ENCODE results near the gene UNC79. TPM values are rescaled to one million over a fixed set of nuclear protein-coding genes. Genes with fewer than 3 reads are reported as not detected.

The UNC79 gene
- total and polyA plus RNA-seq, 2 donors (not counting 3 experiments of a cell fraction or from before 2014, with no cell fraction given) = not detected

- FAIRE-seq = no peak
- TF ChIP-seq EZH2 (IDR thresholded peaks at IDR 0.05; ENCODE audit: borderline replicate concordance, low read depth, low read length, severe bottlenecking) (no peak), POLR2A (IDR thresholded peaks at IDR 0.05; ENCODE audit: low read depth, low read length) (no peak), GATA2 (IDR thresholded peaks at IDR 0.05; ENCODE audit: insufficient read depth, insufficient read length, low read depth, low read length) (no peak), FOS (IDR thresholded peaks at IDR 0.05; ENCODE audit: borderline replicate concordance, insufficient read depth, low read length) (no peak), JUN (IDR thresholded peaks at IDR 0.05; ENCODE audit: borderline replicate concordance, insufficient read depth, insufficient read length, low read depth) (no peak), POLR2AphosphoS5 (IDR thresholded peaks at IDR 0.05; ENCODE audit: insufficient read depth, low read depth, low read length) (no peak), MYC (IDR thresholded peaks at IDR 0.05; ENCODE audit: low read depth, low read length) (no peak)
- TF ChIP-seq, protein P1, sequence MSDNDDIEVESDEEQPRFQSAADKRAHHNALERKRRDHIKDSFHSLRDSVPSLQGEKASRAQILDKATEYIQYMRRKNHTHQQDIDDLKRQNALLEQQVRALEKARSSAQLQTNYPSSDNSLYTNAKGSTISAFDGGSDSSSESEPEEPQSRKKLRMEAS (IDR thresholded peaks at IDR 0.05; ENCODE audit: insufficient read depth, insufficient read length) = no peak
- TF ChIP-seq, protein P2, sequence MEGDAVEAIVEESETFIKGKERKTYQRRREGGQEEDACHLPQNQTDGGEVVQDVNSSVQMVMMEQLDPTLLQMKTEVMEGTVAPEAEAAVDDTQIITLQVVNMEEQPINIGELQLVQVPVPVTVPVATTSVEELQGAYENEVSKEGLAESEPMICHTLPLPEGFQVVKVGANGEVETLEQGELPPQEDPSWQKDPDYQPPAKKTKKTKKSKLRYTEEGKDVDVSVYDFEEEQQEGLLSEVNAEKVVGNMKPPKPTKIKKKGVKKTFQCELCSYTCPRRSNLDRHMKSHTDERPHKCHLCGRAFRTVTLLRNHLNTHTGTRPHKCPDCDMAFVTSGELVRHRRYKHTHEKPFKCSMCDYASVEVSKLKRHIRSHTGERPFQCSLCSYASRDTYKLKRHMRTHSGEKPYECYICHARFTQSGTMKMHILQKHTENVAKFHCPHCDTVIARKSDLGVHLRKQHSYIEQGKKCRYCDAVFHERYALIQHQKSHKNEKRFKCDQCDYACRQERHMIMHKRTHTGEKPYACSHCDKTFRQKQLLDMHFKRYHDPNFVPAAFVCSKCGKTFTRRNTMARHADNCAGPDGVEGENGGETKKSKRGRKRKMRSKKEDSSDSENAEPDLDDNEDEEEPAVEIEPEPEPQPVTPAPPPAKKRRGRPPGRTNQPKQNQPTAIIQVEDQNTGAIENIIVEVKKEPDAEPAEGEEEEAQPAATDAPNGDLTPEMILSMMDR (IDR thresholded peaks at IDR 0.05; ENCODE audit: extremely low read depth in 1 of 2, insufficient read depth in 1 of 2, low read depth in 1 of 2, low read length in 2 of 2) = no peak
- Histone ChIP-seq H3K9me3 (replicated peaks; ENCODE audit: control insufficient read depth, insufficient read depth, low read length) (no peaks in the 10 kb centered on the region), H3K4me1 (ENCODE audit: control insufficient read depth, extremely low read depth, insufficient read depth, low read length) (no peaks in the 10 kb centered on the region), H4K20me1 (replicated peaks; ENCODE audit: control insufficient read depth, extremely low read depth, insufficient read depth, low read length) (no peaks in the 10 kb centered on the region), H3K27me3 (ENCODE audit: control insufficient read depth in 2 of 2, insufficient read depth in 2 of 2, low read length in 2 of 2) (no peaks in the 10 kb centered on the region), H3K4me2 (ENCODE audit: insufficient read depth, low read length) (no peak overlapping the region), H3K4me3 (replicated peaks in 1 of 3; ENCODE audit: insufficient read depth in 1 of 3, low read depth in 1 of 3, low read length in 3 of 3) (no peak overlapping the region), H2AFZ (ENCODE audit: low read depth, low read length) (no peak overlapping the region), H3K9ac (replicated peaks; ENCODE audit: extremely low read depth, insufficient read depth, low read length) (no peak overlapping the region), H3K79me2 (ENCODE audit: control insufficient read depth, insufficient read depth, low read length) (no peaks in the 10 kb centered on the region), H3K27ac (ENCODE audit: insufficient read depth, low read depth, low read length) (no peak overlapping the region), H3K9me1 (replicated peaks; ENCODE audit: control insufficient read depth, extremely low read depth, insufficient read depth, low read length) (peaks cover 3% of the 10 kb centered on the region), H3K36me3 (ENCODE audit: control insufficient read depth in 2 of 2, extremely low read depth in 1 of 2, insufficient read depth in 2 of 2, low read length in 2 of 2) (no peaks in the 10 kb centered on the region)
- no peak for DNase-seq (ENCODE audit: low read depth, low spot score)
- CTCF ChIA-PET = no interaction called here
- POLR2A ChIA-PET = no interaction called here
- BruUV-seq (replicated peaks) = no TSS peak
- dilution Hi-C loops (cut with MboI; ENCODE audit: extremely low pct_ligation_motif_present, low sequenced_read_pairs) = no loop called here
- intact Hi-C loops (cut with micrococcal nuclease) = no loop called here
Measured at GRCh38 chr14:93458234-93458633, 27.5 kb downstream of the UNC79 start.

Measured in endothelial cell of umbilical vein (primary cell).